ENCODE measurements around the gene MMP3. TPM values are rescaled to one million over a fixed set of nuclear protein-coding genes. Genes with fewer than 3 reads are reported as not detected.

MMP3 gene
- total RNA-seq, 1 donor from 2014 or later: not detected

DNA sequence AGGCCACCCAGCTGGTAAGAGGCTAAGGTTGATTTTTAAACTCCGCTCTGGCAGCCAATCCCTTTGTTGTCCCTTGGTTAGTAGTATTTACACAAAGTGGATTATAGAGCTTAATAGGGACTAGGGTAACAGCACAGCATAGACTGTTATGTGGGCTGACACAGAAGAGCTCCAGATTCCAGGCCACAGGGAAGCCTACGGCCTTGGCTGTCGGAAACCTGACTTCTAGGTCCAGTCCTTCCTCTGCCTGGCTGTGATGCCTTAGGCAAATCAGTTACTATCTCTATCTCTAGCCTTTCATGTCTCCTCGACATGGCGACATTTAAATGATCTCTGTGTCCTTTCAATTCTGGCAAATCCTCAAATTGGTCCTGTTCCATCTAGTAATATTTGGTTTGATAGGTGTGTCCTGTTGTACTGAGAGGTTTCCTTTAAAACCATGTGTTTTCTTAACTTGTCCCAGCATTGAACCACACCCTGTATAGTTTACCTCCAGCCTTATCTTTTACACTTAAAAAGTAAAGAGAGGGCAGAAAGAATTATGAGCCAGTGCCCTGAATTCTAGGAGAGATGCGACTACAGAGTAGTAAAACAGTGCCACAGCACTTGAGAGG, 49.6 kb downstream of the MMP3 start:
- Mint-ChIP-seq H3K36me3 (ENCODE audit: unreplicated experiment) (no peaks in the 10 kb centered on the region), H3K27me3 (ENCODE audit: unreplicated experiment) (no peaks in the 10 kb centered on the region), H3K27ac (ENCODE audit: unreplicated experiment) (no peak overlapping the region), H3K4me3 (ENCODE audit: unreplicated experiment) (no peak overlapping the region), H3K4me1 (ENCODE audit: low read depth, unreplicated experiment) (peaks cover 4% of the 10 kb centered on the region), H3K9me3 (ENCODE audit: unreplicated experiment) (no peaks in the 10 kb centered on the region)
- TF ChIP-seq, protein P1, sequence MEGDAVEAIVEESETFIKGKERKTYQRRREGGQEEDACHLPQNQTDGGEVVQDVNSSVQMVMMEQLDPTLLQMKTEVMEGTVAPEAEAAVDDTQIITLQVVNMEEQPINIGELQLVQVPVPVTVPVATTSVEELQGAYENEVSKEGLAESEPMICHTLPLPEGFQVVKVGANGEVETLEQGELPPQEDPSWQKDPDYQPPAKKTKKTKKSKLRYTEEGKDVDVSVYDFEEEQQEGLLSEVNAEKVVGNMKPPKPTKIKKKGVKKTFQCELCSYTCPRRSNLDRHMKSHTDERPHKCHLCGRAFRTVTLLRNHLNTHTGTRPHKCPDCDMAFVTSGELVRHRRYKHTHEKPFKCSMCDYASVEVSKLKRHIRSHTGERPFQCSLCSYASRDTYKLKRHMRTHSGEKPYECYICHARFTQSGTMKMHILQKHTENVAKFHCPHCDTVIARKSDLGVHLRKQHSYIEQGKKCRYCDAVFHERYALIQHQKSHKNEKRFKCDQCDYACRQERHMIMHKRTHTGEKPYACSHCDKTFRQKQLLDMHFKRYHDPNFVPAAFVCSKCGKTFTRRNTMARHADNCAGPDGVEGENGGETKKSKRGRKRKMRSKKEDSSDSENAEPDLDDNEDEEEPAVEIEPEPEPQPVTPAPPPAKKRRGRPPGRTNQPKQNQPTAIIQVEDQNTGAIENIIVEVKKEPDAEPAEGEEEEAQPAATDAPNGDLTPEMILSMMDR (IDR thresholded peaks at IDR 0.05; ENCODE audit: partially characterized antibody, unreplicated experiment): no peak
- no peak for DNase-seq

DNA sequence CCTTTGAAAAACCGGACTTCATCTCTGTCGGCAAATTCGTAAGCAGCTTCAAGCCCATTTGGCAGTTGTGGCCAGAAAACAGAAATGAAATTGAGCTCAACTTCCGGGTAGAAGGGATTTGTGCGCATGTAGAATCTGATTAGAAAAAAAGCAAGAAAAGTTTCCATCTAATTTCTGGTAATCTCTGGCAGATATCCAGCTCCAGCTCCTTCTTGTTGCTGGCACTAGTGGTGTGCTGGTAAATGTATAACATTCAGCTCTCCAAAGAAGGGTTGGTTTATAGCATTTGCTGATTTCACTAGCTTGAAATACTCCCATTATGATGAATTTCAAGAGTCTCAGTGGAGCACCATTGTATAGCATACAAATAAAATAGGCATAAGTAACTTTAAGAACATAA, 50.8 kb downstream of the MMP3 start:
- TF ChIP-seq, protein P1 (IDR thresholded peaks at IDR 0.05; ENCODE audit: partially characterized antibody, unreplicated experiment): no peak
- no peak for DNase-seq
- Mint-ChIP-seq H3K4me3 (ENCODE audit: unreplicated experiment) (no peak overlapping the region), H3K9me3 (ENCODE audit: unreplicated experiment) (no peaks in the 10 kb centered on the region), H3K4me1 (ENCODE audit: low read depth, unreplicated experiment) (peaks cover 4% of the 10 kb centered on the region), H3K27ac (ENCODE audit: unreplicated experiment) (peak overlapping the region; percentile 6), H3K36me3 (ENCODE audit: unreplicated experiment) (no peaks in the 10 kb centered on the region), H3K27me3 (ENCODE audit: unreplicated experiment) (no peaks in the 10 kb centered on the region)

DNA sequence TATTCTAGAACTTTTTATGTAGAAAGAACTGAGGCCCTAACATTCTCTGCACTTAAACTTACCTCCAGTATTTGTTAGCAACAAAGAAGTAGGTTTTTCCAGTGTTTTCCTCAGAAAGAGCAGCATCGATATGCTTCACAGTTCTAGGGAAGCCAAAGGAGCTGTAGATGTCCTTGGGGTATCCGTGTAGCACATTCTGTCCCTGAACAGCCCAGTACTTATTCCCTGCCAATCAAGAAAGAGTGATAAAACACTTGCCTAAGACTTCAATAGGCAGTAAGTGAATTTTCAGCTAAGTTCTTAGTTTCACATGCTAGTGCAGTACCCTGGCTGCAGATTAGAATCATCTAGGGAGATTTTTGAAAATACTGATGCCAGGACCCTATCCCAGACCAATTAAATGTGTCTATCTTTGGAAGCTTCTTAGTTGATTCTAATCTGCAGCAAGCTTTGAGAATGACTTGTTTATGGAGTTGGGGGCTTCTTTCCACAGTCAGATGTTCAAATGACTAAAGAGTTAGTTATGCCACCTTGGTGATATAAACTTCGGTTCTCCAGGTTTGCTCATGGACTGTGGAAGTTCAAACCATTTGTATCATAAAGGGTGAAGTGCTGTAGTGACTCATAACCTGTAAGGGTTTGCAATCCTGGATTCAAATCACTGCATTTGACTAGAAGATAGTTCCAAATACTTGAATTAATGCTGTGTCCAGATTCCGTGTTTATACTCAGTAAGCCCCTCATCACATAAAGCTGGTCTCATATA, 52.0 kb downstream of the MMP3 start:
- no peak for DNase-seq
- no peaks in the 10 kb centered on the region for H3K9me3 Mint-ChIP-seq (ENCODE audit: unreplicated experiment)
- H3K27me3 Mint-ChIP-seq (ENCODE audit: unreplicated experiment): no peaks in the 10 kb centered on the region
- peaks cover 4% of the 10 kb centered on the region for H3K4me1 Mint-ChIP-seq (ENCODE audit: low read depth, unreplicated experiment)
- no peaks in the 10 kb centered on the region for H3K36me3 Mint-ChIP-seq (ENCODE audit: unreplicated experiment)
- TF ChIP-seq, protein P1 (IDR thresholded peaks at IDR 0.05; ENCODE audit: partially characterized antibody, unreplicated experiment): no peak
- no peak overlapping the region for H3K27ac Mint-ChIP-seq (ENCODE audit: unreplicated experiment)
- no peak overlapping the region for H3K4me3 Mint-ChIP-seq (ENCODE audit: unreplicated experiment)

DNA sequence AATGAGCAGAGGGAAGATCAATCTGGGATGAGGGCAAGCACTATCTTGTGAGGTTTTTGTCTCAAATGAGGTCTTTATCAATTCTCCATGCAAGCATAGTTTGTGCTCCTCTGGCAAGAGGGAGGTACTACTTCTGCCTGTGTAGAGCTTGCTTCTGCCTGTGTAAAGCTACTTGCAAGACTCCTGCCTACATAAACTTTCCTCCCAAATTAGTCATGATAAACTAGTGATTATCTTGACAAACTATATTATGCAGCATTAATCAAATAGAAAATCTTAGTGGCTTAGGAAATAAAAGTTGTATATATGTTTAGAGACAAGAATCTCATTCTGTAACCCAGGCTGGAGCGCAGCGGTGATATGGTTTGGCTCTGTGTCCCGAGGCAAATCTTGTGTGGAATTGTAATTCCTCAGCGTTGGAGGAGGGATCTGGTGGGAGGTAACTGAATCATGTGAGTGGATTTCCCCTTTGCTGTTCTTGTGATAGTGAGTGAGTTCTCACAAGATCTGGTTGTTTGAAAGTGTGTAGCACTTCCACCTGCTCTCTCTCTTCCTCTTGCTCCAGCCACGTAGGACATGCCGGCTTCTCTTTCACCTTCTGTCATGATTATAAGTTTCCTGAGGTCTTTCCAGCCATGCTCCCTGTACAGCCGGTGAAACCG, 54.9 kb downstream of the MMP3 start:
- Mint-ChIP-seq H3K4me1 (ENCODE audit: low read depth, unreplicated experiment) (peaks cover 4% of the 10 kb centered on the region), H3K9me3 (ENCODE audit: unreplicated experiment) (no peaks in the 10 kb centered on the region), H3K27me3 (ENCODE audit: unreplicated experiment) (no peaks in the 10 kb centered on the region), H3K27ac (ENCODE audit: unreplicated experiment) (no peak overlapping the region), H3K4me3 (ENCODE audit: unreplicated experiment) (no peak overlapping the region), H3K36me3 (ENCODE audit: unreplicated experiment) (no peaks in the 10 kb centered on the region)
- TF ChIP-seq, protein P1 (IDR thresholded peaks at IDR 0.05; ENCODE audit: partially characterized antibody, unreplicated experiment): no peak
- DNase-seq: no peak

Other genes with a start within 250 kb of the MMP3 start
- gene MMP20, start 218.3 kb downstream of the MMP3 start, total RNA-seq (ENCODE audit: unreplicated experiment): not detected
- gene MMP27, start 137.8 kb downstream of the MMP3 start, total RNA-seq (ENCODE audit: unreplicated experiment): not detected
- not detected for gene MMP8, start 118.7 kb downstream of the MMP3 start, total RNA-seq (ENCODE audit: unreplicated experiment)
- not detected for gene MMP10, start 63.0 kb downstream of the MMP3 start, total RNA-seq (ENCODE audit: unreplicated experiment)
- not detected for gene MMP1, start 45.4 kb downstream of the MMP3 start, total RNA-seq (ENCODE audit: unreplicated experiment)
- not detected for gene MMP12, start 31.4 kb upstream of the MMP3 start, total RNA-seq (ENCODE audit: unreplicated experiment)
- not detected for gene MMP13, start 112.1 kb upstream of the MMP3 start, total RNA-seq (ENCODE audit: unreplicated experiment)
- gene DCUN1D5, start 248.6 kb upstream of the MMP3 start, total RNA-seq (ENCODE audit: unreplicated experiment): 51.8 TPM

All from glutamatergic neuron (in vitro differentiated cells).